Activated T-cell treated with anti-CD3 and anti-CD28 coated beads for 4 hours (primary cell): ENCODE results near the gene WDHD1.
"Not testable (repeated sequence)": the region's sequence is repeated elsewhere in the genome, so short reads cannot be mapped to it uniquely, and the experiment has no call there.

Source experiments
- DNase-seq: peaks from one replicate; pipeline ENCODE4 v3.0.0-alpha.2; 2020

Gene WDHD1

GRCh38 chr14:54946500-54946899 lies 80.4 kb downstream of the WDHD1 start:
- no peak for DNase-seq

DNA sequence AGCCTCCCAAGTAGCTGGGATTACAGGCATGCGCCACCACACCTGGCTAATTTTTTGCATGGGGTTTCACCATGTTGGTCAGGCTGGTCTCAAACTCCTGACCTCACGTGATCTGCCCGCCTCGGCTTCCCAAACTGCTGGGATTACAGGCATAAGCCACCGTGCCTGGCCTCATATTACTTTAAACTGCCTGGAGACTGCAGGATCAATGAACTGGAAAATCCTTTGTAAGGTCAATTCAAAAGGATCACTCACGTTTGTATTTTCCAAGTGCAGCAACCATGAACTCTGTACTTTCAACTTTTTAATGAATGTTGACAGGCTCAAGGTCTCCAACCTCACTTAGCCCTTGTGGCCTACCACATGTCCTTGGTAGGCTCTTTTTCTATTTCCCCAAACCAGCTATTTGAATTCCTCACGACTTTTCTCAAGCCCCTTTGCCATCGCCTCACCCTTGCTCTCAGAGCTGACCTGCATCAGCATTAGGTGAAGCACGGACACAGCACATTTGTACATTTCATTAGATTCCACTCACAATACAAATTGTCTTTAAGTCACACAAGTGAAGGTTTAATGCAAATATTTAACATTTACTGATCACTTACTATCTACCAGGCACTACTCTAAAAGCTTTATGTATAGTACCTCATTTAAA lies 82.0 kb downstream of the WDHD1 start:
- DNase-seq: no peak

DNA sequence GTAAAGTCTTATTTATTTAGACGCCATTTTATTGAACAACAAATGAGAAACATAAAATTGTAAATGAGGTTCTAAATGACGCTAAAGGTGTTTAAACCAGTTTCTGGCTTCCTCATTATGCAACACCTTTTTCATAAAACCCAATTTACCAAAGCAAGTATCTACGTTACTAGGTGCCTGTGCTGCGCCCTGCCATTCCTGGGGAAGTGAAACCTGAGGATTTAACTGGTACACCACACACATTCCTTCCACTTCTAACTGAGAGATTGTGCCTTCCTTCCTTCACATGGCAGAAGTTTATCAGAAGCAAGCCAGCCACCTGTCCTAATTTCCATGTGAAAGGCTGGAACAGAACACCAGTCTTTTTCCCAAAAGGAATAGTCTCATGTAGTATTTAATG lies 84.0 kb downstream of the WDHD1 start:
- no peak for DNase-seq

GRCh38 chr14:54936816-54937215 lies 90.1 kb downstream of the WDHD1 start:
- no peak for DNase-seq

- DNase-seq: no peak
These were observed 90.9 kb downstream of the WDHD1 start for GRCh38 chr14:54935958-54936357.

GRCh38 chr14:54935100-54935499 lies 91.8 kb downstream of the WDHD1 start:
- no peak for DNase-seq

GRCh38 chr14:54933006-54933405 lies 93.9 kb downstream of the WDHD1 start:
- DNase-seq: no peak

DNA sequence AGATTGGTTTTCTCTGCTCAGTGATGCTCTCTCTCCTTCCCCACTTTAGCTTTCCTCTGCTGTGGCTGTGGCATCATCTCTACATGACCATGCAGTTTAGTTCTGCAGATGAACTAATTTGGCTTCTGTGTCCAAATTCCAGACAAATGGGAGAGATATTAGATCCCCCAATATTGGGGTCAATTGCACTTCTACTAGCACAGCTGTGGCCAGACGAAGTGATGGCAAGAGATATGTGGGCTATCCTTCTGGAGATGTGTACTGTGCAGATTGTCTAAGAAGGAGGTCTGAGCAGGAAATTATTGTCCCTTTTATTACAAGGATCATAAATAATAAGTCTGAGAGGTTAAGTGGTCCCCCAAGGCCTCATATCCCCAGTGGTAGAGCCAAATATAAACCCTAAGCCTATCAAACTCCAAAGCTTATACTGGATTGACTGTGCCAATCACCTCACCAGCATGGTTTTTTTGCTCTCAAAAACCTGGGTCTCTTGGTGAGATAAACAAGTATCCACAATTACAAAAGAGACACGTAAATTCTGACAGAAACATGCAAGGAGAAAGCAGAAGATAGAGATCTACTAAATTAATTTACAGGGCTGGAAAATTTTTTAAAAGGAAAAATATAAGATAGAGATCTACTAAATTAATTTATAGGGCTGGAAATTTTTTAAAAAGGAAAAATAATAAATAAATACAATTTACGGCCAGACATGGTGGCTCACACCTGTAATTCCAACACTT lies 95.1 kb downstream of the WDHD1 start:
- DNase-seq: no peak

DNA sequence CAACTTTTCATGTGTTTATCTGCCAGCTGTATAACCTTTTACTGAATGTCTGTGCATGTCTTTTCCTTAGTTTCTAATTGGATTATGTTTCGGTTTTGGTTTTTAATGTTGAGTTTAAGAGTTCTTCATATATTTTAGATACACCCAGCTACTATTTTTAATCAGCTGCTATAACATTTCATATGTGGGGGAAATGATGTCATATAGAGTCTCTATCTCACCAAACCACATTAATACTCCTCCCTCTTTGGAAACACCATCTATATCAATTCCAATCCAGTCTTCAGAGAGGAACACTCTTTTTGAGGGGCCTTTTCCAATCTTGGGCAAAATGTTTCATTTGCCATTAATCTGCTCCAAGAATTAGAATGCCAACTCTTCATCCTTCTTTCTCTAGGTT lies 95.8 kb downstream of the WDHD1 start:
- no peak for DNase-seq

- DNase-seq: no peak
These were observed 97.3 kb downstream of the WDHD1 start for GRCh38 chr14:54929556-54929955.

- no peak for DNase-seq
These were observed 98.7 kb downstream of the WDHD1 start for GRCh38 chr14:54928216-54928615.

DNA sequence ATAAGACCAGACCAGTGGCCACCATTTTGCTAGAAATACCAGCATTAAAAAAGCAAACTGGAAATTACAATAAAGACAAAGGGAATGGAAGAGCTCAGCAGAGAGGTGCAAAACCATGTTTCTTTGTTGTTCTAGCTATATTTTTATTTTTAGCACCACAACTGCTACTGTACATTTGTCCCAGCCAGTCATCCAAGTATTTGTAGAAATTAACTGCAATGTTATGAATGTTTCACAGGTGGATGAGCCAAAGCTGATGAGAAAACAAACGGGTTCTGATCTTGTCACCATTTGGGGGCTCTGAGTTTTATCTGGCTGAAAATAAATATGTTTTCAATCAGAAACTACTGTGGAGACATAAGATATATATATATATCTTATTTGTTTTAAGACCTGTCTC lies 99.3 kb downstream of the WDHD1 start:
- DNase-seq: no peak

DNA sequence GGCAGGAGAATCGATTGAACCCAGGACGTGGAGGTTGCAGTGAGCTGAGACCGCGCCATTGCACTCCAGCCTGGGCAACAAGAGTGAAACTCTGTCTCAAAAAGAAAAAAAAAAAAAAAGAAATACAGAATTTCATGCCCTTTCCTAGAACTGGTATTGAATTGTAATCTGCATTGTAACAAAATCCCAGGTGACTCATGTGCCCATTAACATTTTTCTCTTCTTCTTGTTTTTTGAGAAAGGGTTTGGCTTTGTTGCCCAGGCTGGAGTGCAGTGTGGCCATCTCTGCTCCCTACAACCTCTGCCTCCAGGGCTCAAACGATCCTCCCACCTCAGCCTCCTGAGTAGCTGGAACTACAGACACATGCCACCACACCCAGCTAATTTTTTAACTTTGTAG lies 100.3 kb downstream of the WDHD1 start:
- not testable (repeated sequence) for DNase-seq

DNA sequence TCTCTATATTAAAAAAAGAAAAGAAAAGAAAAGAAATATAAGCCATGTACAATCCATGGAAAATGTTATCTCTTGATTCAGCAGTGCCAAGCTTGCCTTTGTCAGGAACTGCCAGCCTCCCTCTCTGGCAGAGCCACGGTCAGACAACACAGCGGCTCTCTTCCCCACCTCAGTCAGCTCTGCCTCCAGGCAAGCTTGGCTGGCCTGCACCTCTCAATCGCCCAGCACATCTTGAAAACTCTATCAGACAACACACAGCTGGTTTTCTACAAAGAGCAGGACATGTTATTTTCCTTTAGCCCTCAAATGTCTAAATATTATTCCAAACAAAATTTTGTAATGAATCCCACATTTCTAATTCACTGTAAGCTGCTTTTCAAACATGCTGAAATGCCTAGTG lies 104.3 kb downstream of the WDHD1 start:
- DNase-seq: no peak

GRCh38 chr14:54920052-54920451 lies 106.8 kb downstream of the WDHD1 start:
- no peak for DNase-seq

DNA sequence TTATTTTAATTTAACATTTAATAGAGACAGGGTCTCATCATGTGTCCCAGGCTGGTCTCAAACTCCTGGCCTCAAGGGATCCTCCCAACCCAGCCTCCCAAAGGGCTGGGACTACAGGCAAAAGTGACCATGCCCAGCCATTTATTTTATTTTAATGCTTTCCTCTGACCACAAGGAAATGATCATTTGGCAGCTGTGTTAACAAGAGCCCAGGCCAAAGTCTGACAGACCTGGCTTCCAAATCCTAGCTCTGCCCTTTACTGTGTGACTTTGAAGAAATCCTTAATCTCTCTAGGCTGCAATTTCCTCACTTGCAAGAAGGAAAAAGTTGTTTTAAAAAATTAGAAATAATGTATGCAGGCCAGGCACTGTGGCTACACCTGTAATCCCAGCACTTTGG lies 107.6 kb downstream of the WDHD1 start:
- DNase-seq: no peak

GRCh38 chr14:54918427-54918826 lies 108.5 kb downstream of the WDHD1 start:
- no peak for DNase-seq

GRCh38 chr14:54916101-54916500 lies 110.8 kb downstream of the WDHD1 start:
- no peak for DNase-seq

- DNase-seq: no peak
These were observed 116.9 kb downstream of the WDHD1 start for GRCh38 chr14:54909817-54910558.

DNA sequence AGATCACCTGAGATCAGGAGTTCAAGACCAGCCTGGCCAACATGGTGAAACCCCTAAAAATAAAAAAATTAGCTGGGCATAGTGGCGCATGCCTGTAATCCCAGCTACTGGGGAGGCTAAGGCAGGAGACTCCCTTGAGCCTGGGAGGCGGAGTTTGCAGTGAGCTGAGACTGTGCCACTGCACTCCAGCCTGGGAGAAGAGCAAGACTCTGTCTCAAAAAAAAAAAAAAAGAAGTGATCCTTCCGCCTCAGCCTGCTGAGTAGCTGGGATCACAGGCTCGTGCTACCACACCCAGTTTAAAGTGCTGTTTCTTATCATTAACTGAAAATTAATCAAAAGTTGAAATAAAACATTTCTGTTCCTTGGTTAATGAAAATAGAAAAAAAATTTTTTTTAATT lies 117.9 kb downstream of the WDHD1 start:
- DNase-seq: not testable (repeated sequence)

DNA sequence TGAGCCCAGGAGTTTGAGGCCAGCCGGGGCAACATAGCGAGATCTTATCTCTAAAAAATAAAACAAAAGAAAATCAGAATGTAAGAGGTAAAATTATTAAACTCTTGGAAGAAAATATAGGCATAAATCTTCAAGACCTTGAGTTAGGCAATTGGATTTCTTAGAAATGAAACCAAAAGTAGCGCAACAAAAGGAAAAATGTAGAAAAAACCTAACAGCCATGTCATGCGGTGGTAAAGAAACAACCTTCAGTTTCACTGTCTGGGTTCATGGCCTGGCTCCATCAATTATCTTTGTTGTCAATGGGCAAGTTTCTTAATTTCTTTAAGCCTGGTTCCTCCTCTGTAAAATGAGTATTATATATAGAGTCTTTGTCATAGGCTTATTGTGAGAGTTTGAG lies 118.7 kb downstream of the WDHD1 start:
- DNase-seq: no peak

DNA sequence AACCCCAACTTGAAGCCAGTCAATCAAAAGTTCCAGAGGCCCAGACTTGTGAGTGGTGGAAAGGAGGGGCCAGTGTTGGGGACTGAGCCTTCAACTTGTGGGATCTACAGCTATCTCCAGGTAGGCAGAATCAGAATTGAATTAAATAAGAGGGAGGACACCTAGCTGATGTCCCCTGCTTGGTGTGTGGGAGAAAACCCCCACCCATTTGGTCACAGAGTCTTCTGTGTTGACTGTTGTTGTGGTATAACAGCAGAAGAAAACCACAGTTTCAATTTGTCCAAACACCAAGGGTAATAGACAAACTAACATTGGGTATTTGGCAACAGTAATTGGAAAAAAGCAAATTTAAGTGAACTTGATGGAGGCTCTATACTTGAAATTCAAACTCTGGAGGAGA lies 120.8 kb downstream of the WDHD1 start:
- no peak for DNase-seq

DNA sequence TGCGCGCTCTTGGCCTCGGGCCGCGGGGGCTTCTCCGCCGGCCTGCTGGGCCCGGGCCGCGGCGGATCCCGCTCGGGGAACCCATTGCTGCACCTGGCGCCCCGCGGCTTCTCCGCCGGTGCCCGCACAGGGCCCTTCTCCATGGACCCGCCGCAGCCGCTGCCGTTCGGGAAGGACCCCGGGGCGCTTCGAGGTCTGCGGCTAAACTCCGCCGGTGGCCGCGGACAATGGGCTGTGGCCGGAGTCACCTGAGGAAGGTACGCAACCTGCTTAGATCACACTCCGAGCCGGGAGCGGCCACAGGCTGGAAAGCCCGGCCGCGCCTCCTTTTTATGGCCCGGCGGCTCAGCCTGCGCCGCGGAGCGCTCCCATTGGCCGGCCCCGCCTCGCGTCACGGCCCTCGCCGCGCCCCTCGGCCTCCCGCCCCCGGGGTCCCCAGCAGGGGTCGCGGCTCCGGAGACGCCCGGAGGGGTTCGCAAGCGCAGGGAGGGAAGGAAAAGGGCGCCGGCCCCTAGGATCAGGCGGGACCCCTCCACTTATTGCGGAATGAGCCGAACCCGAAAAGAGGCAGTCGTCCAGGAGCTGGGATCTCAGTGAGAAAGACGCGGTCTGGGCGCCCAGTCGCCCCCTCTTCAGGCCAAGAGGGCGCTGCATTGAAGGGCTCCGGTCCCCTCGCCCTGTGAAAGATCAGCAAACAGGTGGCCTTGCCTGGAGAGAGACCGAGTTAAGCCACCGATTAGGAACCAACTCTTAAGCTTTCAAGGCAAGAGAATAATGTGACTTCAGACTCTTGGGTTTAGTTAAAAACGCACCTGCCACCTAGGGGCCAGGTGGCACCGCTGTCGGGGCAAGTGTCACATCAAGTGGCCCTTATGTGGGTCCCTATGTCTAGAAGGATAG lies 124.1 kb downstream of the WDHD1 start, which contains the start of gene GCH1:
GCH1 (minus strand) TSS at position 306 of the 900 bp plus-strand sequence; CDS start at position 143, 163 bp downstream.
- peak; percentile 57 for DNase-seq
